Measurements from ENCODE around the gene BPHL. TPM values are rescaled to one million over a fixed set of nuclear protein-coding genes. Genes with fewer than 3 reads are reported as not detected.
"Not testable (repeated sequence)": the region's sequence is repeated elsewhere in the genome, so short reads cannot be mapped to it uniquely, and the experiment has no call there.

The BPHL gene
- total and polyA plus RNA-seq, 8 donors = 9.0 to 22.1 (median 14.8) TPM

- Histone ChIP-seq H3K4me3 (peak overlapping the region; percentile 24 to 74 (median 70)), H3K27ac (peak overlapping the region; percentile 89 to 95 (median 92)), H3K4me1 (peaks cover 0 to 16% (median 10%) of the 10 kb centered on the region in 3 donors), H3K27me3 (no peaks in the 10 kb centered on the region), H3K9me3 (no peaks in the 10 kb centered on the region), H3K36me3 (no peaks in the 10 kb centered on the region)
- TF ChIP-seq, protein P1, sequence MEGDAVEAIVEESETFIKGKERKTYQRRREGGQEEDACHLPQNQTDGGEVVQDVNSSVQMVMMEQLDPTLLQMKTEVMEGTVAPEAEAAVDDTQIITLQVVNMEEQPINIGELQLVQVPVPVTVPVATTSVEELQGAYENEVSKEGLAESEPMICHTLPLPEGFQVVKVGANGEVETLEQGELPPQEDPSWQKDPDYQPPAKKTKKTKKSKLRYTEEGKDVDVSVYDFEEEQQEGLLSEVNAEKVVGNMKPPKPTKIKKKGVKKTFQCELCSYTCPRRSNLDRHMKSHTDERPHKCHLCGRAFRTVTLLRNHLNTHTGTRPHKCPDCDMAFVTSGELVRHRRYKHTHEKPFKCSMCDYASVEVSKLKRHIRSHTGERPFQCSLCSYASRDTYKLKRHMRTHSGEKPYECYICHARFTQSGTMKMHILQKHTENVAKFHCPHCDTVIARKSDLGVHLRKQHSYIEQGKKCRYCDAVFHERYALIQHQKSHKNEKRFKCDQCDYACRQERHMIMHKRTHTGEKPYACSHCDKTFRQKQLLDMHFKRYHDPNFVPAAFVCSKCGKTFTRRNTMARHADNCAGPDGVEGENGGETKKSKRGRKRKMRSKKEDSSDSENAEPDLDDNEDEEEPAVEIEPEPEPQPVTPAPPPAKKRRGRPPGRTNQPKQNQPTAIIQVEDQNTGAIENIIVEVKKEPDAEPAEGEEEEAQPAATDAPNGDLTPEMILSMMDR (IDR thresholded peaks at IDR 0.05) = no peak
- FAIRE-seq (no peak), ATAC-seq (no peak), DNase-seq (no peak)
- intact Hi-C loops (cut with DNase I) = loop anchor here in 1 of 3 donors (5.0 kb wide), 1 partner anchor 36 kb away; no protein-coding TSS in a partner anchor
- WGBS, 2 donors = 12 to 15% methylated on average over 13 of the region's 13 CpGs
These were observed 44.7 kb downstream of the BPHL start for GRCh38 chr6:3163248-3163594.

GRCh38 chr6:3164388-3164787 is 45.9 kb downstream of the BPHL start:
- no peaks in the 10 kb centered on the region for H3K9me3 ChIP-seq
- TF ChIP-seq, protein P1 (IDR thresholded peaks at IDR 0.05) = no peak
- no peak overlapping the region for H3K27ac ChIP-seq
- no peak for ATAC-seq
- intact Hi-C loops (cut with DNase I) = loop anchor here in 1 of 3 donors (5.0 kb wide), 1 partner anchor 37 kb away; no protein-coding TSS in a partner anchor
- 94 to 95% methylated on average over 6 of the region's 6 CpGs for WGBS, 2 donors
- no peak for DNase-seq
- H3K36me3 ChIP-seq = no peaks in the 10 kb centered on the region
- no peak overlapping the region for H3K4me3 ChIP-seq
- no peaks in the 10 kb centered on the region for H3K27me3 ChIP-seq
- FAIRE-seq = no peak
- peaks cover 0 to 7% (median 4%) of the 10 kb centered on the region in 3 donors for H3K4me1 ChIP-seq

DNA sequence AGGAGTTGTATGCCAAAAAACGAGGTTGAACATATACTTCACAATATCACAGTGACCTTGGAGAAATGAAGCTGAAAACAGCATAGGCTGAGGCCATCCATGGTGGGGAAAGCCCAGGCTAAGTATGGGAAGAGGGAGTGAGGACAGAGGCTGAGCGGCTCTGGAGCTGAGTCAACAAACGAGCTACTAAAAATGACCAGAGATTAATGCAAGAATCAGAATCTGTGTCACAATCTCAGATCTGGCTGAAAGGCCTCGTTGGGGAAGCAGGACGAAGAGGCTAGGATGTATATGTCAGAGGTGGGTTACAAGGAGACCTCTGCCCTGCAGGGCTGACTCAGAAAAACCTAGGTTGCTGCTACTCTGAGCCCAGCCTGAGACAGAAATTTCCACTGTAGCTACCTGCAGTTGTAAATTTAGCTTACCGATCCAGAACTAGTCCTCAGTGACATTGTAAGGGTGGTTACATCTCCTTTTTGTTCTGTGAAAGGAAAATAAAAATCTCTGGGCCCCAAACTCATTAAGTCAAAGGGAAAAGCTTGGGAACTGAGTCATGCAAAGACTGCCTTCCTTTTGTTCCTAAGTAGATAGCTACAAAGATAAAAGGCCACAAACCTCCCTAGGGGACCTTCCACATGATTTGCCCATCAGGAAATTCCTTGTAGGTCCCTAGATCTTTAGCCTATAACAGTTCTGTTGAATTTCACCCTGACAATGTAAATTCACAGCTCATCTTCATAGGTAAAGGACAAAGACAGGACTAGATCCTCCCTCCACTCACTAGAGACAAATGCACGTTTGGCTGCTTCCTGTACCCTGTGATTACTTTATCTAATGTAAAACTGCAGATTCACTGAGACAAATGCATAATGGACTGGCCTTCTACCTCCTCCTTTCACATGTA is 47.4 kb downstream of the BPHL start:
- Histone ChIP-seq H3K27me3 (no peaks in the 10 kb centered on the region), H3K4me1 (peaks cover 0 to 4% (median 2%) of the 10 kb centered on the region in 3 donors), H3K4me3 (no peak overlapping the region), H3K27ac (no peak overlapping the region), H3K36me3 (no peaks in the 10 kb centered on the region), H3K9me3 (no peaks in the 10 kb centered on the region)
- ATAC-seq (no peak), DNase-seq (no peak), FAIRE-seq (no peak)
- 76 to 83% methylated on average over 7 of the region's 7 CpGs for WGBS, 2 donors
- intact Hi-C loops (cut with DNase I) = no loop called here
- TF ChIP-seq, protein P1 (IDR thresholded peaks at IDR 0.05) = no peak

- WGBS, 2 donors = 92 to 94% methylated on average over 10 of the region's 10 CpGs
- H3K4me3 ChIP-seq; H3K36me3 ChIP-seq; H3K27me3 ChIP-seq; H3K9me3 ChIP-seq; H3K27ac ChIP-seq; intact Hi-C loops (cut with DNase I); DNase-seq; ATAC-seq; H3K4me1 ChIP-seq; FAIRE-seq: not testable (repeated sequence)
These were observed 48.2 kb downstream of the BPHL start for GRCh38 chr6:3166535-3167225.

DNA sequence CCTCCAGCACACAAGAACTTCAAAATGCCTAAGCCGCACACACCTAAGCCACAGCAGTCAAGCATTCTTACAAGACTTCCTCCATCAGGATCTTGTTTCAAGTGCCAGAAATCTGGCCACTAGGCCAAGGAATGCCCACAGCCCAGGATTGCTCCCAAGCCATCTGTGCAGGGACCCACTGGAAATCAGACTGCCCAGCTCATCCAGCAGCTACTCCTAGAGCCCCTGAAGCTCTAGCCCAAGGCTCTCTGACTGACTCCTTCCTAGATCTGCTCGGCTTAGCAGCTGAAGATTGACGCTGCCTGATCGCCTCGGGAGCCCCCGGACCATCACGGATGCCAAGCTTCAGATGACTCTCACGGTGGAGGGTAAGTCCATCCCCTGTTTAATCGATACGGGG is 49.5 kb downstream of the BPHL start:
- H3K27ac ChIP-seq; intact Hi-C loops (cut with DNase I); H3K4me3 ChIP-seq; ATAC-seq; H3K36me3 ChIP-seq; DNase-seq; H3K9me3 ChIP-seq; H3K27me3 ChIP-seq; FAIRE-seq; H3K4me1 ChIP-seq: not testable (repeated sequence)
- WGBS, 2 donors = 93 to 95% methylated on average over 10 of the region's 10 CpGs

DNA sequence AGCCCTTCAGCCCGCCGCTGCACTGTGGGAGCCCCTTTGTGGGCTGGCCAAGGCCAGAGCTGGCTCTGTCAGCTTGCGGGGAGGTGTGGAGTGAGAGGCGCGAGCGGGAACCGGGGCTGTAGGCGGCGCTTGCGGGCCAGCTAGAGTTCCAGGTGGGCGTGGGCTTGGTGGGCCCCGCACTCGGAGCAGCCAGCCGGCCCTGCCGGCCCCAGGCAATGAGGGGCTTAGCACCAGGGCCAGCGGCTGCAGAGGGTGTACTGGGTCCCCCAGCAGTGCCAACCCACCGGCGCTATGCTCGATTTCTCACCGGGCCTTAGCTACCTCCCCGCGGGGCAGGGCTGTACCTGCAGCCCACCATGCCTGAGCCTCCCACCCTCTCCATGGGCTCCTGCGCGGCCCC is 52.2 kb downstream of the BPHL start:
- H3K27ac ChIP-seq; H3K9me3 ChIP-seq; ATAC-seq; H3K4me3 ChIP-seq; H3K27me3 ChIP-seq; H3K36me3 ChIP-seq; FAIRE-seq; H3K4me1 ChIP-seq; intact Hi-C loops (cut with DNase I): not testable (repeated sequence)
- peak in 1 of 6 donors; percentile 21 for DNase-seq
- 89 to 94% methylated on average over 22 to 24 of the region's 24 CpGs for WGBS, 2 donors

GRCh38 chr6:3171313-3172175 is 53.0 kb downstream of the BPHL start:
- DNase-seq; FAIRE-seq; H3K9me3 ChIP-seq; H3K4me3 ChIP-seq; ATAC-seq; H3K27ac ChIP-seq; intact Hi-C loops (cut with DNase I); H3K4me1 ChIP-seq; H3K36me3 ChIP-seq; H3K27me3 ChIP-seq: not testable (repeated sequence)
- WGBS, 2 donors = 85 to 89% methylated on average over 17 of the region's 17 CpGs

GRCh38 chr6:3172789-3173188 is 54.3 kb downstream of the BPHL start:
- H3K27me3 ChIP-seq; ATAC-seq; H3K36me3 ChIP-seq; H3K4me1 ChIP-seq; FAIRE-seq; H3K9me3 ChIP-seq; intact Hi-C loops (cut with DNase I); H3K4me3 ChIP-seq; DNase-seq; H3K27ac ChIP-seq: not testable (repeated sequence)
- WGBS, 2 donors = 75 to 76% methylated on average over 4 of the region's 4 CpGs
